Right atrium auricular region (tissue), 2 donors: ENCODE measurements around the gene CCDC6. TPM values are rescaled to one million over a fixed set of nuclear protein-coding genes. Genes with fewer than 3 reads are reported as not detected.

ENCODE experiments used
- DNase-seq: peaks from one replicate; pipeline ENCODE4 v3.0.0-alpha.2; 2019; ENCODE audit warnings: low spot score
- H3K27ac ChIP-seq, 2 donors: fragments of 200-600 bp; sonication (generic); 1 replicate in 1 of 2; 2 replicates in 1 of 2; pipeline ENCODE4 v1.5.1; 2016 to 2019
- H3K27me3 ChIP-seq, 2 donors: fragments of 200-600 bp; sonication (generic); one replicate each; pipeline versions ENCODE4 v1.5.1 to v1.6.0; 2017 to 2019
- H3K36me3 ChIP-seq: fragments of 200-600 bp; sonication (generic); one replicate; pipeline ENCODE4 v1.5.1; 2016
- H3K4me1 ChIP-seq, 2 donors: fragments of 200-600 bp; sonication (generic); one replicate each; pipeline versions ENCODE4 v1.5.1 to v1.6.0; 2017 to 2019
- H3K4me3 ChIP-seq, 2 donors: fragments of 200-600 bp; sonication (generic); 1 replicate in 1 of 2; 2 replicates in 1 of 2; pipeline ENCODE4 v1.5.1; 2017 to 2019; ENCODE audit warnings: mild to moderate bottlenecking in 1 of 2, moderate library complexity in 1 of 2
- H3K9me3 ChIP-seq, 2 donors: fragments of 200-600 bp; sonication (generic); one replicate each; pipeline ENCODE4 v1.5.1; 2019
- total RNA-seq, 2 donors: library from RNA; depleted of rRNA; stranded (reverse); fragments of >200 nt; gene quantifications; one replicate each; pipeline ENCODE4 v1.1.0, GENCODE V29; 2016
- TF ChIP-seq, protein P1 (sequence below), 2 donors: fragments of 200-600 bp; sonication (generic); IDR thresholded peaks; one replicate each; pipeline ENCODE4 v1.5.1; 2019; ENCODE audit warnings: antibody characterized with exemption in 2 of 2

CCDC6 gene
- total RNA-seq, 2 donors from 2014 or later: 19.1 to 22.7 TPM

DNA sequence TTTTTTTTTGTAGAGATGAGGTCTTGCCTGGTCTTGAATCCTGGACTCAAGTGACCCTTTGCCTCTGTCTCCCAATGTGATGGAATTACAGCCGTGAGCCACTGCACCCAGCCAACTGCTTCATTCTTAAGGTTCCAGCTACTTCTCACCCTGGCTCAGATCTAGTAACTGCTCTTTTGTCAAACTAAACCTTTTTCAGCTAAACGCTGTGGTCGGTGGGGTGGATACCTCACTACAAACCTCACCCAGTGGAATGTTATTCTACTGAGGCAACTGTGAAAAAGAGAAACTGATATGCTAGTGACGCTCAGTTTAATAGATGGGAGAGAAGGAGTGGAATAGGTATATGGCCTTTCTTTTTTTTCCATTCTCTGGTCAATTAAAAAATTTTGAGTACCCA, 151.4 kb downstream of the CCDC6 start:
- DNase-seq: no peak
- H3K27ac ChIP-seq: no peak overlapping the region

DNA sequence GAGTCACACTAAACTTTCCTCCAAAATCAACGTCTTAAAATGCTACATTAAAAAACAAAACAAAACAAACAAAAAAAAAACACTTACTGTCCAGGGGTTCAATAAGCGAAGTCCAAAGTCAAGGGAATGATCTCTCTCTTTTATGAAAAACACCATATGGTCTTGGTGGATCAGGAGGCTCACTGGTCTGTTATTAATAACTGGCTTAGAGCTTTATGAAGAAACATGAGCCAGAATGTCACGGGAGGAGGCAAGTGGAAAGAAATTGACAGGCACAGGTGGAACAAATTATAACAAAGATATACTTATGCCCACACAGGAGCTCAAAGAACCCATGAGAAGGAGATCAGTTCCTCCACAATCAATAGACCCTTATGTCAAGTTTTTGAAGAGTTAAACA, 153.1 kb downstream of the CCDC6 start, which contains the start of gene MRLN:
MRLN (minus strand) TSS at position 189 of the 400 bp plus-strand sequence.
- DNase-seq: no peak
- H3K27ac ChIP-seq: no peak within 1 kb of the TSS

More for the DNA sequence above, 151.4 kb downstream of the CCDC6 start:
- no peaks in the 10 kb centered on the region for H3K9me3 ChIP-seq
- H3K36me3 ChIP-seq: no peaks in the 10 kb centered on the region
- H3K4me1 ChIP-seq: no peaks in the 10 kb centered on the region
- H3K4me3 ChIP-seq: no peak overlapping the region
- TF ChIP-seq, protein P1, sequence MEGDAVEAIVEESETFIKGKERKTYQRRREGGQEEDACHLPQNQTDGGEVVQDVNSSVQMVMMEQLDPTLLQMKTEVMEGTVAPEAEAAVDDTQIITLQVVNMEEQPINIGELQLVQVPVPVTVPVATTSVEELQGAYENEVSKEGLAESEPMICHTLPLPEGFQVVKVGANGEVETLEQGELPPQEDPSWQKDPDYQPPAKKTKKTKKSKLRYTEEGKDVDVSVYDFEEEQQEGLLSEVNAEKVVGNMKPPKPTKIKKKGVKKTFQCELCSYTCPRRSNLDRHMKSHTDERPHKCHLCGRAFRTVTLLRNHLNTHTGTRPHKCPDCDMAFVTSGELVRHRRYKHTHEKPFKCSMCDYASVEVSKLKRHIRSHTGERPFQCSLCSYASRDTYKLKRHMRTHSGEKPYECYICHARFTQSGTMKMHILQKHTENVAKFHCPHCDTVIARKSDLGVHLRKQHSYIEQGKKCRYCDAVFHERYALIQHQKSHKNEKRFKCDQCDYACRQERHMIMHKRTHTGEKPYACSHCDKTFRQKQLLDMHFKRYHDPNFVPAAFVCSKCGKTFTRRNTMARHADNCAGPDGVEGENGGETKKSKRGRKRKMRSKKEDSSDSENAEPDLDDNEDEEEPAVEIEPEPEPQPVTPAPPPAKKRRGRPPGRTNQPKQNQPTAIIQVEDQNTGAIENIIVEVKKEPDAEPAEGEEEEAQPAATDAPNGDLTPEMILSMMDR (IDR thresholded peaks at IDR 0.05): no peak
- H3K27me3 ChIP-seq: no peaks in the 10 kb centered on the region

DNA sequence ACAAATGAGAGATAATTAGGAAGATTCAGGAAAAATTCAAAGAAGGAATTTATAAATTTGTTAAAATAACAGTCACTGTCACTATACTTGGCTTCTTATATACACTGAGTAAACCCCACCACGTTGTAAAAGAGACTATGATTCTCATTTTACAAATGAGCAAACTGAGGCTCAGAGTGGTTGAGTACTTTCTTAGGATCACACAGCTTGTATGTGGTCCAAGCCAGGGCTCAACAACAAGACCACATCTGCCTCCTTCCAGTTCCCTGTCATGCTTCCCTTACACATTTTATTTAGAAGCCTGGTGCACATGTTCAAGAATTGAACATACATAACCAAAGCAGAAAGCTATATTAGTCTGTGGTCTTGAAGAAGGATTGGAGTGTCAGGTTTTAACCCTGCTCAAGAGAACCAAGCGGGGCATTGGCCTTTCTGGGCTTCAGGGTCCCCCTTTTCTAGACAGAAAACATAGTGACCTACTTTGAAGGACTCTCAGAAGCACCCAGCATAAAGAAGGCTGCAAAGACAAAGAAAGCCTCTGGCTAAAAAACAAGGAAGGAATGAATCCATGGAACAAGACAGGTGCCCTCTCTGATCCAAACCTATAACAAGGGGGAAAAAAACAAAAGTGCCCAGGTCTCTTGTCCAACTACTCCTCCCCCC, 153.9 kb downstream of the CCDC6 start:
- Histone ChIP-seq H3K4me3 (no peak overlapping the region), H3K27ac (no peak overlapping the region), H3K36me3 (no peaks in the 10 kb centered on the region), H3K27me3 (no peaks in the 10 kb centered on the region), H3K9me3 (no peaks in the 10 kb centered on the region), H3K4me1 (no peaks in the 10 kb centered on the region)
- TF ChIP-seq, protein P1 (IDR thresholded peaks at IDR 0.05): no peak
- DNase-seq: no peak

More for the DNA sequence above, 153.1 kb downstream of the CCDC6 start, which contains the start of gene MRLN:
- Histone ChIP-seq H3K36me3 (no peaks in the 10 kb centered on the region), H3K4me3 (no peak within 1 kb of the TSS), H3K27me3 (no peaks in the 10 kb centered on the region), H3K9me3 (no peaks in the 10 kb centered on the region), H3K4me1 (no peaks in the 10 kb centered on the region)
- TF ChIP-seq, protein P1 (IDR thresholded peaks at IDR 0.05): no peak

DNA sequence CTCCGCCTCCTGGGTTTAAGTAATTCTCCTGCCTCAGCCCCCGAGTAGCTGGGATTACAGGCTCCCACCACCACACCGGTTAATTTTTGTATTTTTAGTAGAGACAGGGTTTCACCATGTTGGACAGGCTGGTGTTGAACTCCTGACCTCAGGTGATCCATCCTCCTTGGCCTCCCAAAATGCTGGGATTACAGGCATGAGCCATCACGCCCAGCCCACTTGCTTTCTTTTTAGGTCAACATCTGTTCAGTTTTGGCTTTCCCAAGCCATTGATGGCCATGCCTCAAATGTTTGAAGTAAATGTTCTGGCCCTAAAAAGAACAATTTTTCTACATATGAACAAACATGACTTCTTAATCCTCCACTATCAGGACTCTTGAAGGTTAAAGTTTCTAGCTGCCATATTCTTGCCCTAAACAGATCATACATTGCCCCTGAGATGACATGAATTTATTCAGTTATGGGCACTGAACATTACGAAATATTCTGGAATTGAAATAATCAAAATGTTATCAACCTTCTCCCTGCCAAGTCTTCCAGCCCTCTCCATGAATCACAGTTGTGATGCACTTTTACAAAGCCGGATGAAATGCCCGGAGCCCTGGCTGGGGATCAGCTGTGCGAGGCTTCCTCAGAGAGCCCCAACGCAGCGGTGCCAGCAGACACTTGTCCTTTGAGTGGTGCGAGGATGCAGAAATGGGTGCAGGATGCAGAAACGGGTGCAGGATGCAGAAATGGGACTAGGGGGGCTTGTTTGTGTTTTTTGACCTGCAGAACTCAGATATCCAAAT, 156.0 kb downstream of the CCDC6 start:
- H3K4me3 ChIP-seq: no peak overlapping the region
- no peak for DNase-seq
- H3K4me1 ChIP-seq: no peaks in the 10 kb centered on the region
- no peak overlapping the region for H3K27ac ChIP-seq
- TF ChIP-seq, protein P1 (IDR thresholded peaks at IDR 0.05): no peak
- H3K36me3 ChIP-seq: no peaks in the 10 kb centered on the region
- no peaks in the 10 kb centered on the region for H3K9me3 ChIP-seq
- no peaks in the 10 kb centered on the region for H3K27me3 ChIP-seq

DNA sequence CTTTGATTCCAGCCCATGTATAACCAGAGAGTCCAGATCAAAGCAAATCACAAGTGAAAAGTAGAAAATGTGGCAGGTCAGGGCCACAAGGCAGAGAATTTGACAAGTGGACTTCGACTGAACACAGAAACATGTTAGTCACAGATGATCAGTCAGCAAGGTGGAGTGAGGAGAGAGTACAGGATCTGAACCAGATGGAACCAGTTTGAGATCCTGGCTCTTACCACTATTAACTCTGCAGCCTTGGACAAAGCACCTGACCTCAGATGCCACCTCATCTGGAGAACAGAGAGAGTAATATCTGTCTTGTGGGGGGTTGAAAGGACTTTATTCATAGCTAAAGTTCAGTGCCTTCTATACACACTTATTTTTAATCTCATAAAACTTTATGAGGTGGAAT, 157.5 kb downstream of the CCDC6 start:
- no peak for DNase-seq
- no peak overlapping the region for H3K27ac ChIP-seq
- H3K9me3 ChIP-seq: no peaks in the 10 kb centered on the region
- no peaks in the 10 kb centered on the region for H3K27me3 ChIP-seq
- no peaks in the 10 kb centered on the region for H3K4me1 ChIP-seq
- TF ChIP-seq, protein P1 (IDR thresholded peaks at IDR 0.05): no peak
- H3K36me3 ChIP-seq: no peaks in the 10 kb centered on the region
- H3K4me3 ChIP-seq: no peak overlapping the region
